Islet precursor cell (in vitro differentiated cells): ENCODE results near the gene GAPVD1.

Source experiments
- DNase-seq: peaks from one replicate; pipeline ENCODE4 v3.0.0-alpha.2; 2018

GAPVD1 gene

GRCh38 chr9:125407432-125407973 lies 145.9 kb downstream of the GAPVD1 start:
- peak; percentile 63 for DNase-seq

DNA sequence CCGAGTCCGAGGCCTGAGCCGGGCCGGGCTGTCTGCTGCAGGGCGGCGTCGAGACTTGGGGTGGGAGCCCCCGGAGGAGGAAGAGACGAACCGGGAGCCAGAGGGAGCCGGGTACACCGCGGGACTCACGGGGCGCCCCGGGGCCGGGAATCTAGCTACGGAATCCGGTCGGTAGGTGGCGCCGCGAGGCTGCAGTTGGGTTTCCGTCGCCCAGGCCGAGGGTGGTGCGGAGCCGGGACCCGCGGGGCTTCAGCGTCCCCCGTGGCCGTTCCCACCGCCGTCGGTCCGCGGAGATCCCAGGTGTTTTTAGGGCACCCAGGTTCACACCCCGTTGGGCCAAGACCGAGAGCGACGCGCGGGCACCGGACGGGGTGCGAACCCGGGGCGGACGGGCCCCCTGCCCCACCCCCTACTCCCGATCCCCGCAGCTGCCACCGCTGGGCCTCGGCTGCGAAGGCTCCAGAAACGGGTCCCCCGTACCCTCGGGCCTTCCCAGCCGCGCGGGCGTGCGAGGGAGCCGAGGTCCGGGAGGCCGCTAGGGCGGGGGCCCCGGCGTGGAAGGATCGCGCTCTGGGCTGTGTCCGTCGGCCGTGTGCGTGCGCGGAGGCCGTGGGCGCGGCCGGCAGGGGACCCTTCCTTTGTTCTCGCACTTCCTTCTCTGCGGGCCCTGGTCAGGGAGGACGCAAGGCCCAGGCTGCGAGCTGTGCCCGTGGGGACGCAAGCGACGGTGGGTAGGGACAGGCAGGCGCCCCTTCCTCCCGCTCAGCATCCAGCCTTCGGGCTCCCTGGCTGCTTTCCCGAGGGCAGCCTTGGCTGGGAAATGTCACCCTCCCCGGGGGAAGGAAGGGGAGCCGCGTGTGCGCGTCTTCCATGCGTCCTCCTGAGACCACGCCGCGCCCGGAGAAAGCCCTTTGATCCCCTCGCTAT lies 146.6 kb downstream of the GAPVD1 start:
- DNase-seq = peak; percentile 83

DNA sequence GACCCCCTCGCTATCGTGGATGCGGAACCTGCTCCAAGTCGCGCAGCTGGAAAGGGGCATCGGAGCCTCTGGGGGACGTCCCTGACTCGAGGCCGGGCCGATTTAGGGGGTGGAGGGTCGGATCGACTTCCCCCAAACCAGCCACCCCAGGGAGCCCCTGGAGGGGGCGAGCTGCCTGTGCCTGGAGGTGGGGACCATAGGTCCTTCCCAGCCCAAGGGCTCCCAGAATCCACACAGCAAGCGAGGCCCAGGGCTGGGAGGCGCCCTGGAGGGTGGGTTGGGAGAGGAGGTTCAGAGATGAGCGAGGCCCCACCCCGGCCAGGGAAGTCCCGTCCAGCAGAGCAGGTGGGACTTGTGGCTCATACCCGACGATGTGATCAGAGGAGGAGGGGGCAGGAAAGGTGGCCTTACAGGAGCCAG lies 147.6 kb downstream of the GAPVD1 start:
- DNase-seq = no peak

DNA sequence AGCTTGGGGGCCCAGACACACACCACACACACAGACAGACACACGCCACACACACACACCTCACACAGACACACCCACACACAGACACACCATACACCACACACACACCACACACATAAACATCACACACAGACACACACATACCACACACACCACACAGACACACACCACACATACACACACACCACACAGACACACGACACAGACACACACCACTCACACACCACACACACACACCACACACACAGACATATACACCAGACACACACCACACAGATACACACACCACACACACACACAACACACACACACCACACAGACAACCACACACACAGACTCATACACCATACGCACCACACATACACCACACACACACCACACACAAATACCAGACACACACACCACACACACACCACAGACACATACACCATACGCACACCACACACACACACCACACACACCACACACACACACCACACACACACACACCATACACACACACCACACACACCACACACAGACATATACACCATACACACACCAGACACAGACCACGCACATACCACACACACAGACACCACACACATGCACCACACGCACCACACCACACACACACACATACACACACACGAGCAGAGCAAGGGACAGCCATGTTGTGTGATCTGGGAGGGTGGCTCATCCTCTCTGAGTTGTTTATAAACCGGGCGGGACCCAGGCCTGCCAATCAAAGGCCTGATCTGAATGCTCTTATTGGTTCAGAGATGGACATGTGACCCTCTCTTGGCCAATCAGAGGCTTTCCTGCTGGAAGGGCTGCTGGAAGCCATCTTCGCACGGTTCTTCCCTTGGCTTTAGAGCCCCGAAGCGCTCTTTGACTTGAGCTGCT lies 148.3 kb downstream of the GAPVD1 start:
- no peak for DNase-seq

DNA sequence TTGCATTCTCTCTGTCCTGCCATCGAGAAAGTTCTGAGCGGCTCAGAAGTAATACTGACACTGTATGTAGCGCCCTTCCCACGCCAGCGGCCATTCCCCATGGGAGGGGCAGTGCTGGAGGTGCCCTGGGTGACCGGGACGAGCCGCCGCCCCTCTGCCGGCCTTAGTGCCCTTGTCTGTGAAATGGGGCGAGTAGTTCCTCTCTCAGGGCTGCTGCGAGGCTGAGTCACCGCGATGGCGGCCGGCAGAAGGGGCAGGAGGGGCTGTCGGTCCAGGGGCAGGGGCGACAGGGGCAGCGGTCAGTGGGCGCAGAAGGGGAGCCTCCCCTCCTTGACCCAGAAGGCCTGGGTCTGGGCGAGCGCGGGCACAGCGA lies 148.9 kb downstream of the GAPVD1 start:
- DNase-seq = no peak

GRCh38 chr9:125411171-125411756 lies 149.6 kb downstream of the GAPVD1 start:
- no peak for DNase-seq

DNA sequence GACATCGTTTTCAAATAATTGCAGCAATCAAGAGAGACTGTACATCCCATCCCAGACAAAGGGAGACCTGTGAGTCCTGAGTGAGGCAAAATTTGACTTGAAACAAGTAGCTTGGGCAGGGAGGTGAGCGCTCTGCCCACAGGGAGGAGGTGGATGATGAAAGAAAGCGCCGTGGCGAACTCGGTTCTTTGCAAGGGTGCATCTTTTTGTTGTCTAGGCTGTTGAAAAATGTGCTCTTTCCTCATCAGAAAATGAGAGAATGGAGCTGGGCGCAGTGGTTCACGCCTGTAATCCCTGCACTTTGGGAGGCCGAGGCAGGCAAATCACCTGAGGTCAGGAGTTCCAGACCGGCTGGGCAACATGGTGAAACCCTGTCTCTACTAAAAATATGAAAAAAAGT lies 150.5 kb downstream of the GAPVD1 start:
- DNase-seq = no peak

GRCh38 chr9:125413579-125413978 lies 152.0 kb downstream of the GAPVD1 start:
- DNase-seq = no peak

DNA sequence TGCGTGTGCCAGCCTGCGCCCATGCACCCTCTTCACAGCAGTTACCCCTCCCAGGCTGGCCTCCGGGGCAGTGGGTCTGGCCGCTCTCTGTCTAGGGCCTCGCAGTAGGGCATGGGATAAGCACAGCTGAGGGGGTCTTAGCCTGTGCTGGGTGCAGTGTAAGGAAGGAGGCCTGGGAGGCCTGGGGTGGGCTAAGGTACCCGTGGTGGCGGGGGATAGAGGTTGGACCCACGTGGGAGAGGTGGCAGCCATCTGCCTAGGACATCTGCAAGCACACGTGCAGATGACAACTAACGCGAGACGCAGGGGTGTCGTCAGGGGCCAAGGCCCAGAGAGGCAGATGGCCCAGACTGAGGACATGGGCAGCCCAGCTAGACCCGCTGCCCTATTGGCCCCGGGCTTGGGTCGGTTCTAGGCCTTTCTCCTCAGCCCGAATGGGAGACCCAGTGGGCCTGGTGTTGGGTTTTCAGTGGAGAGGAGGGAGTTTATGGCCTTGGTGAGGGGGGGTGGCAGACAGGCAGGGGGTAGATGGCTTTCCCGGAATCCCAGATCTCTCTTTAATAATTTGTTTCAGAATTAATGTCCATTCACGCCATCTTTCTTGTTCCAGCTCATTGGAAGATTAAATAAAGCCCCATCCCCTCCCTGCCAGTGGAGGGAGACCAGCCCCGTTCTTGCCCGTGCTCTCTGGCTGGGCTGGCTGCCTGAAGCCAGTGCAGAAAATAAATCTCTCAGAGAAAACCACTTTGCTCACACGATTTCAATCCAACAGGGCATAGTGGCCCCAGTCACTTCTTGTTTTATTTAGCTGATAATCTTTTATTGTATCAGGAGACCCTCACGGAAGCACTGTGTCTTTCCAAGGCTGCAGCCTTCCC lies 154.2 kb downstream of the GAPVD1 start:
- no peak for DNase-seq

- no peak for DNase-seq
Measured at GRCh38 chr9:125416517-125416916, 154.9 kb downstream of the GAPVD1 start.
